Uterus (tissue), 2 donors: ENCODE measurements around the gene DRD2.

Source experiments
- CTCF ChIP-seq, 4 experiments: fragments of 200-600 bp in 2 of 4; fragments of 450-650 bp in 2 of 4; sonication (generic) in 2 of 4; IDR thresholded peaks; one replicate each; pipeline ENCODE4 v1.5.1; 2016 to 2019; ENCODE audit warnings: antibody characterized with exemption in 4 of 4, mild to moderate bottlenecking in 2 of 4, moderate library complexity in 1 of 4
- POLR2A ChIP-seq, 2 donors: fragments of 450-650 bp; IDR thresholded peaks; one replicate each; pipeline ENCODE4 v1.6.1; 2016; ENCODE audit warnings: antibody characterized with exemption in 2 of 2, mild to moderate bottlenecking in 1 of 2, moderate library complexity in 1 of 2

- no peak for TF ChIP-seq CTCF (IDR thresholded peaks at IDR 0.05)
- TF ChIP-seq POLR2A (IDR thresholded peaks at IDR 0.05) = no peak
These were observed 59.9 kb downstream of the DRD2 start for GRCh38 chr11:113415343-113415742.
